ENCODE measurements around the gene EOMES. TPM values are rescaled to one million over a fixed set of nuclear protein-coding genes. Genes with fewer than 3 reads are reported as not detected.

EOMES gene
- total RNA-seq, 4 donors from 2014 or later = 0.13 TPM; not detected in 3

GRCh38 chr3:27718459-27718858 lies 3.7 kb downstream of the EOMES start:
- 71 to 80% methylated on average over 5 of the region's 5 CpGs for WGBS, 2 donors
- no peak for DNase-seq (ENCODE audit: low spot score in 2 of 2)
- no peak overlapping the region for H3K4me3 ChIP-seq (ENCODE audit: low read depth, poor library complexity, severe bottlenecking)
- TF ChIP-seq CTCF (IDR thresholded peaks at IDR 0.05) = no peak
- no peak for TF ChIP-seq POLR2A (IDR thresholded peaks at IDR 0.05)
- intact Hi-C loops (cut with DNase I; ENCODE audit: low total_unique reads) = no loop called here

- no peak overlapping the region for H3K4me3 ChIP-seq (ENCODE audit: low read depth, poor library complexity, severe bottlenecking)
- no peak for DNase-seq (ENCODE audit: low spot score in 2 of 2)
- TF ChIP-seq CTCF (IDR thresholded peaks at IDR 0.05) (no peak), POLR2A (IDR thresholded peaks at IDR 0.05) (no peak)
- WGBS, 2 donors = 86 to 87% methylated on average over 16 of the region's 16 CpGs
- intact Hi-C loops (cut with DNase I; ENCODE audit: low total_unique reads) = no loop called here
Observed at GRCh38 chr3:27717200-27717852, 4.8 kb downstream of the EOMES start.

- no peak for DNase-seq (ENCODE audit: low spot score in 2 of 2)
- TF ChIP-seq POLR2A (IDR thresholded peaks at IDR 0.05) = no peak
- no peak for TF ChIP-seq CTCF (IDR thresholded peaks at IDR 0.05)
- WGBS, 2 donors = 92 to 96% methylated on average over 3 of the region's 3 CpGs
- intact Hi-C loops (cut with DNase I; ENCODE audit: low total_unique reads) = no loop called here
- no peak overlapping the region for H3K4me3 ChIP-seq (ENCODE audit: low read depth, poor library complexity, severe bottlenecking)
Observed at GRCh38 chr3:27716309-27716708, 5.8 kb downstream of the EOMES start.

GRCh38 chr3:27715863-27716262 lies 6.3 kb downstream of the EOMES start:
- DNase-seq (ENCODE audit: low spot score in 2 of 2) = no peak
- 78 to 83% methylated on average over 4 of the region's 4 CpGs for WGBS, 2 donors
- intact Hi-C loops (cut with DNase I; ENCODE audit: low total_unique reads) = no loop called here
- no peak overlapping the region for H3K4me3 ChIP-seq (ENCODE audit: low read depth, poor library complexity, severe bottlenecking)
- TF ChIP-seq CTCF (IDR thresholded peaks at IDR 0.05) (no peak), POLR2A (IDR thresholded peaks at IDR 0.05) (no peak)

GRCh38 chr3:27715454-27715806 lies 6.7 kb downstream of the EOMES start:
- no peak overlapping the region for H3K4me3 ChIP-seq (ENCODE audit: low read depth, poor library complexity, severe bottlenecking)
- WGBS, 2 donors = 28 to 42% methylated on average over 9 of the region's 11 CpGs
- DNase-seq (ENCODE audit: low spot score in 2 of 2) = no peak
- intact Hi-C loops (cut with DNase I; ENCODE audit: low total_unique reads) = no loop called here
- no peak for TF ChIP-seq POLR2A (IDR thresholded peaks at IDR 0.05)
- no peak for TF ChIP-seq CTCF (IDR thresholded peaks at IDR 0.05)
